HG02938 (cell line): Measurements from ENCODE around the gene CSN3.

Experiments used
- ATAC-seq: cut with Tn5 transposase; IDR thresholded peaks from one replicate; pipeline ENCODE4 v1.9.1; 2021; ENCODE audit warnings: mild to moderate bottlenecking, moderate library complexity; ENCODE audit not compliant: unreplicated experiment

Gene CSN3

DNA sequence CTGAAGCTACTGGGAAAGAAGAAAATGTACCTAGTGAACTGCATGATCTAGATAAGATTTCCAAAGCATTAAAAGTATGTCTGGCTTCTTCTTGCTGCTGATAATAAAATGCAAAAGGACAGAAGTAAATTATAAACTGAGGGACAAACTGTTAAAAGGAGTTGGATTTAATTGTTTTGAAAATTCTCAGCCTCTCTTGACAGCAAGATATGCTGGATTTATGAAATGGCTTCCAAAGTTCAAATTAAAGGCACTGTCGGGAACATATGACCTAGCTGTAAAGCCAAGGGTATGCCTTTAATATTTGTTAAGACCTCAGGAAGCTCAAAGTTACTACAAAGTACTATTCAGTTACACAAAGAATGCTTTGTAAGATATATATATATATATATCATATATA, 46.3 kb downstream of the CSN3 start:
- ATAC-seq = no peak

DNA sequence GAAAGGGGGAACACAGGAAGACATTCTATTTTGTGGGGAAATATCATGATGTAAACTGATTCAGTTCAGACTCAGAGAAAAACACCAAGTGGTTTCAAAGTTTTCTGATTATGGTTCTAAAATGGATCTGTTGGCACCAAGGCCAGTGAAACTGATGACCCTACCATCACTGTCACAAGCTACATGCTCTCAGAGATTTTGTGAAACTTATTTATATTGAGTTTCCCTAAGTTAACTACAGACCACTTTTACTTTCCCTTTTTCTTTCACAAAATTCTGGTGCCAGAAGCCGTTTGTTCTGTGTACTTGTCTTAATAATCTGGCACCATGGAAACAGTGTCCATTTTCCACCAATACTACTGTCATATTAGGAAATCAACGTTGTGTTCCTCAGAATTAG, 48.9 kb downstream of the CSN3 start:
- no peak for ATAC-seq

DNA sequence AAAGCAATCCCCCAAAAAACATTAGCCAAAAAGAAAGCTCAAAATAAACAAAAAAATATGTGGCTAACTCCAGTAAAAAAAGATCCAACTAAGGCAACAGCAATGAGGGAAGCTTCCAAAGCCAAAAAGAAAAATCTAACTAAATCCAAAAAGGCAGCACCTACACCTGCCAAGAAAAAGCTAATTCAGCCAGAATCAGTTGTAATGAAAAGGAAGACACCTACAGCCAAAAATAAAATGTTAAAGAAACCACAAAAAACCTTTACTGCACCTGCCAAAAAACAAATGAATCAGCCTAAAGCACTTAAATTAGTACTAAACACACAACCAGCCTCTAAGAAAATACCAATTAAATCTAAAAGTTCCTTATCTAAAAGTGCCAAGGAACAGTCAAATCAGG, 55.2 kb downstream of the CSN3 start:
- no peak for ATAC-seq

DNA sequence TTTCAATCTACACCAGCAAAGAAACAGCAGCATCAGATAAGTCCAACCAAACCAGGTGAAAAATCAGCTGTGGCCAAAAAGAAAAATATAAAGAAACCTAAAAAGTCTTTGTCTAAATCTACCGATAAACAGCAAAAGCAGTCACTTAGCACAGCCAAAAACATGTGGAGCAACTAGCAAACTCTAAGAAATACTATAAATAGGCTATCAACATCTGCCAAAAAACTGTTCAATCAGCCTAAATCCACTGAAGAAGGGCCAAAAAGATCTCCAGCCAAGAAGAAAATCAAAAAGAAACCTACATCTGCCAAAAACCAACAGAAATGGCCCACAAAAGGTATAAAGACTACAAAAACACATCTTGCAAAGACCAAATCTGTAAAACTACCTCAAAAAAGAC, 55.7 kb downstream of the CSN3 start:
- no peak for ATAC-seq

DNA sequence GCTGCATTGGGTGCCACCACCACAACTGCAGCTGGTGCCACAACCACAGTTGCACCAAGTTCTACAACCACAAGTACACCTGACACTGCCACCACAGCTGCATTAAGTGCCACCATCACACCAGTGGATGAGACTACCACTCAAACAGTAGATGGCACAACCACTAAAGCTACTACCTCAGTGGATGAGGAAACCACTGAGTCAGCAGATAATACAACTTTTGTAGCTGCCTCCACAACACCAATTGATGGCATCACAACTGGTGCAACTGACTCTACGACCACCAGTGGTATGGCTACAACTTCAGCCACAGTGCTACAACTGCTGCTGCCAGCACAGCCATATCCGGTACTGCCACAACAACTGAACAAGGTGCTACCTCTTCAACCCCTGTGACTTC, 57.2 kb downstream of the CSN3 start:
- no peak for ATAC-seq

DNA sequence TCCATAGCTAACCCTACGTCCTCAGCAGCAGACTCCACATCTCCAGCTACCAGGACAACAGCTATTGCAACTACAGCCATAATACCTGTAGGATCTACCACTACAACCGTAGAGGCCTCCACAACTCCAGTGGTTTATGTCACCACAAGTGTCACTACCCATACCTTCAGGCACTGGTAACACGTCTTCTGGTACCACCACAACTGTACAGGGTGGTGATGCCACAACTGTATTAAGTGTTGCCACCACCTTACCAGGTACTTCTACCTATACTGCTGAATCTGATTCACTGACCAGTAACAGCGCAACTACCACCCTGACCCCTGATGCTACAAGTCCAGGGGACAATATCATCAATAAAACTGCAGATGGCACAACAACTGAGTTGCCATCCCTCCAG, 57.8 kb downstream of the CSN3 start:
- no peak for ATAC-seq
